NCI-H1048 (cell line): ENCODE results near the gene RMND5B.
"Not testable (repeated sequence)": the region's sequence is repeated elsewhere in the genome, so short reads cannot be mapped to it uniquely, and the experiment has no call there.

ENCODE experiments used
- DNase-seq: peaks from one replicate; lab custom pipeline; 2025; lab: John Stamatoyannopoulos, UW

The RMND5B gene

GRCh38 chr5:178174456-178174855 is 43.6 kb downstream of the RMND5B start:
- no peak for DNase-seq

GRCh38 chr5:178176791-178177190 is 46.0 kb downstream of the RMND5B start:
- no peak for DNase-seq

- no peak for DNase-seq
Measured at GRCh38 chr5:178177569-178177968, 46.8 kb downstream of the RMND5B start.

- DNase-seq: no peak
Measured at GRCh38 chr5:178180141-178180863, 49.5 kb downstream of the RMND5B start.

GRCh38 chr5:178182158-178182876 is 51.5 kb downstream of the RMND5B start:
- no peak for DNase-seq

GRCh38 chr5:178186427-178186826 is 55.6 kb downstream of the RMND5B start:
- DNase-seq: no peak

- no peak for DNase-seq
Measured at GRCh38 chr5:178187014-178187413, 56.2 kb downstream of the RMND5B start, which contains the start of gene GMCL2. GMCL2 (minus strand) TSS chr5:178187371; CDS start chr5:178187299, 72 bp downstream.

- DNase-seq: no peak
Measured at GRCh38 chr5:178189433-178189832, 58.6 kb downstream of the RMND5B start.

- no peak for DNase-seq
Measured at GRCh38 chr5:178191661-178192060, 60.8 kb downstream of the RMND5B start.

- no peak for DNase-seq
Measured at GRCh38 chr5:178192244-178192643, 61.4 kb downstream of the RMND5B start.

- DNase-seq: no peak
Measured at GRCh38 chr5:178192787-178193186, 62.0 kb downstream of the RMND5B start.

GRCh38 chr5:178193251-178193809 is 62.5 kb downstream of the RMND5B start:
- no peak for DNase-seq

GRCh38 chr5:178194026-178194425 is 63.2 kb downstream of the RMND5B start:
- no peak for DNase-seq

- no peak for DNase-seq
Measured at GRCh38 chr5:178196281-178196812, 65.5 kb downstream of the RMND5B start.

- no peak for DNase-seq
Measured at GRCh38 chr5:178196986-178197385, 66.2 kb downstream of the RMND5B start.

- DNase-seq: not testable (repeated sequence)
Measured at GRCh38 chr5:178198151-178198550, 67.3 kb downstream of the RMND5B start.

- no peak for DNase-seq
Measured at GRCh38 chr5:178198706-178199105, 67.9 kb downstream of the RMND5B start.

GRCh38 chr5:178199581-178200434 is 69.0 kb downstream of the RMND5B start:
- no peak for DNase-seq
